H9 (cell line): Measurements from ENCODE around the gene OVOL1. TPM values are rescaled to one million over a fixed set of nuclear protein-coding genes. Genes with fewer than 3 reads are reported as not detected.

Source experiments
- DNase-seq: peaks from one replicate; pipeline ENCODE4 v3.0.0-alpha.2; 2017
- H2AFZ ChIP-seq: one replicate; pipeline ENCODE4 v1.6.1; 2013; ENCODE audit warnings: mild to moderate bottlenecking, low read length, control low read depth, moderate library complexity
- H2AK5ac ChIP-seq: 2 replicates; pipeline ENCODE4 v1.6.1; 2013; ENCODE audit warnings: low read length, control low read depth, mixed read lengths; ENCODE audit not compliant: insufficient read length
- H2BK120ac ChIP-seq: one replicate; pipeline ENCODE4 v1.6.1; 2013; ENCODE audit warnings: low read depth, mild to moderate bottlenecking, low read length, control low read depth, inconsistent platforms; ENCODE audit not compliant: poor library complexity, severe bottlenecking
- H2BK12ac ChIP-seq: 2 replicates; pipeline ENCODE4 v1.6.1; 2013; ENCODE audit warnings: low read length, control low read depth, mixed read lengths, low read depth; ENCODE audit not compliant: insufficient read length
- H2BK15ac ChIP-seq: 2 replicates; pipeline ENCODE4 v1.6.1; 2013; ENCODE audit warnings: low read depth, low read length, control low read depth
- H2BK20ac ChIP-seq: one replicate; pipeline ENCODE4 v1.6.1; 2013; ENCODE audit warnings: low read depth, mild to moderate bottlenecking, low read length, control low read depth, inconsistent platforms; ENCODE audit not compliant: poor library complexity, severe bottlenecking
- H2BK5ac ChIP-seq: 2 replicates; pipeline ENCODE4 v1.6.1; 2013; ENCODE audit warnings: low read length, control low read depth, mixed read lengths; ENCODE audit not compliant: insufficient read length
- H3K14ac ChIP-seq: 2 replicates; pipeline ENCODE4 v1.6.1; 2013; ENCODE audit warnings: low read length, control low read depth; ENCODE audit not compliant: insufficient read depth
- H3K18ac ChIP-seq: 2 replicates; pipeline ENCODE4 v1.6.1; 2013; ENCODE audit warnings: low read depth, mild to moderate bottlenecking, mixed read lengths, low read length, control low read depth; ENCODE audit not compliant: insufficient read length
- H3K23ac ChIP-seq: 2 replicates; pipeline ENCODE4 v1.6.1; 2013; ENCODE audit warnings: low read length, control low read depth, mixed read lengths, low read depth; ENCODE audit not compliant: insufficient read length
- H3K23me2 ChIP-seq: 2 replicates; pipeline ENCODE4 v1.6.1; 2013; ENCODE audit warnings: low read depth, mild to moderate bottlenecking, mixed read lengths, low read length, control low read depth; ENCODE audit not compliant: insufficient read length, poor library complexity, severe bottlenecking
- H3K27ac ChIP-seq: 2 replicates; pipeline ENCODE4 v1.5.1; 2013; ENCODE audit warnings: low read length, control low read depth, mixed read lengths, low read depth; ENCODE audit not compliant: insufficient read length
- H3K27me3 ChIP-seq: 2 replicates; pipeline ENCODE4 v1.6.1; 2013; ENCODE audit warnings: low read length, control low read depth, inconsistent platforms; ENCODE audit not compliant: insufficient read depth
- H3K4ac ChIP-seq: 2 replicates; pipeline ENCODE4 v1.6.1; 2013; ENCODE audit warnings: low read depth, mild to moderate bottlenecking, control low read depth, inconsistent platforms, low read length, moderate library complexity
- H3K4me1 ChIP-seq: 2 replicates; pipeline ENCODE4 v1.6.1; 2013; ENCODE audit warnings: low read length, control low read depth, inconsistent platforms; ENCODE audit not compliant: insufficient read depth
- H3K4me2 ChIP-seq: 2 replicates; pipeline ENCODE4 v1.6.1; 2013; ENCODE audit warnings: low read length, control low read depth, mixed read lengths; ENCODE audit not compliant: insufficient read length, insufficient read depth
- H3K56ac ChIP-seq: 2 replicates; pipeline ENCODE4 v1.6.1; 2013; ENCODE audit warnings: low read depth, mild to moderate bottlenecking, mixed read lengths, low read length, control low read depth; ENCODE audit not compliant: insufficient read length
- H3K79me1 ChIP-seq: 2 replicates; pipeline ENCODE4 v1.6.1; 2013; ENCODE audit warnings: low read depth, mild to moderate bottlenecking, moderate library complexity, low read length, control low read depth, inconsistent platforms; ENCODE audit not compliant: insufficient read depth, poor library complexity, severe bottlenecking
- H3K79me2 ChIP-seq: 2 replicates; pipeline ENCODE4 v1.6.1; 2013; ENCODE audit warnings: low read length, control low read depth, inconsistent platforms; ENCODE audit not compliant: insufficient read depth
- H3K9ac ChIP-seq: 2 replicates; pipeline ENCODE4 v1.6.1; 2013; ENCODE audit warnings: low read length, control low read depth, mixed read lengths; ENCODE audit not compliant: insufficient read length; ENCODE audit errors: extremely low read depth
- H3K9me3 ChIP-seq: one replicate; pipeline ENCODE4 v1.6.1; 2013; ENCODE audit warnings: low read depth, low read length, inconsistent platforms; ENCODE audit not compliant: control insufficient read depth
- H3T11ph ChIP-seq: one replicate; pipeline ENCODE4 v1.6.1; 2013; ENCODE audit warnings: mild to moderate bottlenecking, low read length, control low read depth, inconsistent platforms
- H4K20me1 ChIP-seq: one replicate; pipeline ENCODE4 v1.6.1; 2013; ENCODE audit not compliant: control insufficient read depth, insufficient read length, insufficient read depth
- H4K5ac ChIP-seq: 2 replicates; pipeline ENCODE4 v1.6.1; 2013; ENCODE audit warnings: low read depth, mild to moderate bottlenecking, mixed read lengths, low read length, control low read depth; ENCODE audit not compliant: insufficient read length
- H4K8ac ChIP-seq: replicated peaks from 2 replicates; pipeline ENCODE4 v1.6.1; 2013; ENCODE audit warnings: low read length, control low read depth, mixed read lengths, low read depth; ENCODE audit not compliant: insufficient read length
- H4K91ac ChIP-seq: 2 replicates; pipeline ENCODE4 v1.6.1; 2013; ENCODE audit warnings: low read depth, mild to moderate bottlenecking, moderate library complexity, mixed read lengths, low read length, control low read depth; ENCODE audit not compliant: insufficient read length
- H3K27ac Mint-ChIP-seq, 3 experiments: 2 replicates in 2 of 3; 3 replicates in 1 of 3; pipeline ENCODE4 v1.8.0; 2020 to 2021; ENCODE audit warnings: mixed read lengths in 3 of 3, mild to moderate bottlenecking in 1 of 3, moderate library complexity in 1 of 3
- H3K27me3 Mint-ChIP-seq: 2 replicates; pipeline ENCODE4 v1.8.0; 2021; ENCODE audit warnings: low read depth, mild to moderate bottlenecking, moderate library complexity, mixed read lengths
- H3K36me3 Mint-ChIP-seq, 3 experiments: 2 replicates in 2 of 3; 3 replicates in 1 of 3; pipeline ENCODE4 v1.8.0; 2020 to 2021; ENCODE audit warnings: low read depth in 3 of 3, mixed read lengths in 3 of 3; ENCODE audit not compliant: insufficient read depth in 1 of 3
- H3K4me1 Mint-ChIP-seq, 2 experiments: 2 replicates each; pipeline ENCODE4 v1.8.0; 2020; ENCODE audit warnings: mixed read lengths in 2 of 2
- H3K4me3 Mint-ChIP-seq, 2 experiments: 2 replicates in 1 of 2; 3 replicates in 1 of 2; pipeline ENCODE4 v1.8.0; 2020 to 2021; ENCODE audit warnings: mild to moderate bottlenecking in 2 of 2, mixed read lengths in 2 of 2, moderate library complexity in 1 of 2
- H3K9me3 Mint-ChIP-seq, 2 experiments: 2 replicates in 1 of 2; 3 replicates in 1 of 2; pipeline ENCODE4 v1.8.0; 2020; ENCODE audit warnings: mild to moderate bottlenecking in 2 of 2, mixed read lengths in 2 of 2, moderate library complexity in 1 of 2
- WGBS: extraction: QIAGEN DNeasy Blood & Tissue Kit; methylation state at CpG from one replicate; pipeline ENCODE4 v1.1.7; 2013; ENCODE audit warnings: missing lambda C conversion rate, low lambda C conversion rate, mixed read lengths; ENCODE audit not compliant: insufficient read length; ENCODE audit errors: extremely low coverage; 5-methylcytosine and 5-hydroxymethylcytosine counted together
- total RNA-seq: library from RNA; stranded (reverse); gene quantifications from 2 replicates; pipeline ENCODE4 v1.2.1, GENCODE V29; 2021
- TF ChIP-seq, protein P1 (sequence below): fragments of 200-600 bp; sonication (generic); conservative IDR thresholded peaks from 3 replicates; pipeline ENCODE4 v1.8.0; 2021; ENCODE audit warnings: antibody characterized with exemption, mild to moderate bottlenecking

Gene OVOL1
- total RNA-seq, 1 experiment from 2014 or later = 5.1 TPM

- Histone ChIP-seq H4K91ac (no peak overlapping the region), H3K9ac (no peak overlapping the region), H3K18ac (no peak overlapping the region), H2BK12ac (no peak overlapping the region), H4K8ac (no peak overlapping the region), H3T11ph (no peak overlapping the region), H3K56ac (no peak overlapping the region), H2BK120ac (no peak overlapping the region), H3K27ac (no peak overlapping the region), H2AK5ac (no peak overlapping the region), H3K14ac (no peak overlapping the region), H2BK5ac (no peak overlapping the region), H3K23me2 (no peaks in the 10 kb centered on the region), H3K79me1 (no peaks in the 10 kb centered on the region), H3K23ac (no peak overlapping the region), H3K27me3 (no peaks in the 10 kb centered on the region), H3K79me2 (no peaks in the 10 kb centered on the region), H3K9me3 (no peaks in the 10 kb centered on the region), H2BK15ac (no peak overlapping the region), H2AFZ (no peak overlapping the region), H2BK20ac (no peak overlapping the region), H3K4me1 (no peaks in the 10 kb centered on the region), H4K5ac (no peak overlapping the region), H4K20me1 (no peaks in the 10 kb centered on the region), H3K4me2 (no peak overlapping the region), H3K4ac (no peak overlapping the region)
- H3K27ac Mint-ChIP-seq = no peak overlapping the region
- no CpG with 5 or more reads among the region's 9 CpGs for WGBS
- H3K9me3 Mint-ChIP-seq = no peaks in the 10 kb centered on the region
- H3K36me3 Mint-ChIP-seq = no peaks in the 10 kb centered on the region; a peak in 1 of 7 replicates
- TF ChIP-seq, protein P1, sequence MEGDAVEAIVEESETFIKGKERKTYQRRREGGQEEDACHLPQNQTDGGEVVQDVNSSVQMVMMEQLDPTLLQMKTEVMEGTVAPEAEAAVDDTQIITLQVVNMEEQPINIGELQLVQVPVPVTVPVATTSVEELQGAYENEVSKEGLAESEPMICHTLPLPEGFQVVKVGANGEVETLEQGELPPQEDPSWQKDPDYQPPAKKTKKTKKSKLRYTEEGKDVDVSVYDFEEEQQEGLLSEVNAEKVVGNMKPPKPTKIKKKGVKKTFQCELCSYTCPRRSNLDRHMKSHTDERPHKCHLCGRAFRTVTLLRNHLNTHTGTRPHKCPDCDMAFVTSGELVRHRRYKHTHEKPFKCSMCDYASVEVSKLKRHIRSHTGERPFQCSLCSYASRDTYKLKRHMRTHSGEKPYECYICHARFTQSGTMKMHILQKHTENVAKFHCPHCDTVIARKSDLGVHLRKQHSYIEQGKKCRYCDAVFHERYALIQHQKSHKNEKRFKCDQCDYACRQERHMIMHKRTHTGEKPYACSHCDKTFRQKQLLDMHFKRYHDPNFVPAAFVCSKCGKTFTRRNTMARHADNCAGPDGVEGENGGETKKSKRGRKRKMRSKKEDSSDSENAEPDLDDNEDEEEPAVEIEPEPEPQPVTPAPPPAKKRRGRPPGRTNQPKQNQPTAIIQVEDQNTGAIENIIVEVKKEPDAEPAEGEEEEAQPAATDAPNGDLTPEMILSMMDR = no peak
- H3K4me3 Mint-ChIP-seq = no peak overlapping the region
- H3K27me3 Mint-ChIP-seq = peaks cover 35% of the 10 kb centered on the region
- DNase-seq = no peak
- H3K4me1 Mint-ChIP-seq = no peaks in the 10 kb centered on the region
Observed at GRCh38 chr11:65809496-65809895, 22.6 kb downstream of the OVOL1 start.
